ENCODE data around the gene PRAMEF12. TPM values are rescaled to one million over a fixed set of nuclear protein-coding genes. Genes with fewer than 3 reads are reported as not detected.
"Not testable (repeated sequence)": the region's sequence is repeated elsewhere in the genome, so short reads cannot be mapped to it uniquely, and the experiment has no call there.

Gene PRAMEF12
- total and polyA plus RNA-seq, 7 donors, result not detected

- no peak overlapping the region for H3K27ac ChIP-seq
- no peaks in the 10 kb centered on the region for H3K4me1 ChIP-seq
- WGBS, 3 donors, result 72 to 79% (median 76%) methylated on average over 8 of the region's 8 CpGs
- H3K4me3 ChIP-seq, result no peak overlapping the region
- H3K27me3 ChIP-seq (ENCODE audit: insufficient read depth in 3 of 3, low read length in 2 of 3), result no peaks in the 10 kb centered on the region
- no peaks in the 10 kb centered on the region for H3K36me3 ChIP-seq (ENCODE audit: insufficient read depth in 1 of 2, low read depth in 1 of 2)
- DNase-seq (no peak), ATAC-seq (no peak)
- H3K9me3 ChIP-seq, result no peaks in the 10 kb centered on the region
- TF ChIP-seq CTCF (IDR thresholded peaks at IDR 0.05), result no peak
- intact Hi-C loops (cut with DNase I), result no loop called here
Measured at GRCh38 chr1:12775443-12775842, 1.9 kb downstream of the PRAMEF12 start.

GRCh38 chr1:12776801-12777557, 3.4 kb downstream of the PRAMEF12 start:
- DNase-seq, result no peak
- H3K4me3 ChIP-seq, result no peak overlapping the region
- intact Hi-C loops (cut with DNase I), result no loop called here
- 86 to 87% (median 87%) methylated on average over 15 of the region's 15 CpGs for WGBS, 3 donors
- H3K27me3 ChIP-seq (ENCODE audit: insufficient read depth in 3 of 3, low read length in 2 of 3), result no peaks in the 10 kb centered on the region
- no peak for ATAC-seq
- H3K9me3 ChIP-seq, result no peaks in the 10 kb centered on the region
- H3K36me3 ChIP-seq (ENCODE audit: insufficient read depth in 1 of 2, low read depth in 1 of 2), result no peaks in the 10 kb centered on the region
- H3K27ac ChIP-seq, result no peak overlapping the region
- no peaks in the 10 kb centered on the region for H3K4me1 ChIP-seq
- TF ChIP-seq CTCF (IDR thresholded peaks at IDR 0.05), result no peak

GRCh38 chr1:12778061-12778460, 4.5 kb downstream of the PRAMEF12 start:
- ATAC-seq (no peak), DNase-seq (no peak)
- intact Hi-C loops (cut with DNase I), result no loop called here
- TF ChIP-seq CTCF (IDR thresholded peaks at IDR 0.05), result no peak
- peaks cover under 1% of the 10 kb centered on the region for H3K9me3 ChIP-seq
- no peaks in the 10 kb centered on the region for H3K36me3 ChIP-seq (ENCODE audit: insufficient read depth in 1 of 2, low read depth in 1 of 2)
- no peak overlapping the region for H3K4me3 ChIP-seq
- H3K4me1 ChIP-seq, result no peaks in the 10 kb centered on the region
- no peak overlapping the region for H3K27ac ChIP-seq
- WGBS, 3 donors, result 80 to 88% (median 82%) methylated on average over 4 of the region's 4 CpGs
- H3K27me3 ChIP-seq (ENCODE audit: insufficient read depth in 3 of 3, low read length in 2 of 3), result no peaks in the 10 kb centered on the region

- Histone ChIP-seq H3K36me3 (ENCODE audit: insufficient read depth in 1 of 2, low read depth in 1 of 2) (no peaks in the 10 kb centered on the region), H3K27me3 (ENCODE audit: insufficient read depth in 3 of 3, low read length in 2 of 3) (no peaks in the 10 kb centered on the region), H3K4me3 (no peak overlapping the region), H3K4me1 (no peaks in the 10 kb centered on the region), H3K9me3 (peaks cover 6% of the 10 kb centered on the region), H3K27ac (no peak overlapping the region)
- TF ChIP-seq CTCF (IDR thresholded peaks at IDR 0.05), result no peak
- DNase-seq (no peak), ATAC-seq (no peak)
- WGBS, 3 donors, result 81 to 87% (median 83%) methylated on average over 6 of the region's 6 CpGs
- intact Hi-C loops (cut with DNase I), result no loop called here
Measured at GRCh38 chr1:12778907-12779306, 5.4 kb downstream of the PRAMEF12 start.

GRCh38 chr1:12781488-12781887, 8.0 kb downstream of the PRAMEF12 start:
- H3K4me1 ChIP-seq; H3K27me3 ChIP-seq (ENCODE audit: insufficient read depth in 3 of 3, low read length in 2 of 3); ATAC-seq; H3K4me3 ChIP-seq; intact Hi-C loops (cut with DNase I); H3K36me3 ChIP-seq (ENCODE audit: insufficient read depth in 1 of 2, low read depth in 1 of 2); DNase-seq; H3K27ac ChIP-seq: not testable (repeated sequence)
- H3K9me3 ChIP-seq, result peaks cover 26% of the 10 kb centered on the region
- WGBS, 3 donors, result 69 to 89% (median 76%) methylated on average over 3 to 5 of the region's 5 CpGs

- H3K4me1 ChIP-seq; H3K4me3 ChIP-seq; intact Hi-C loops (cut with DNase I); H3K27ac ChIP-seq; DNase-seq; H3K27me3 ChIP-seq (ENCODE audit: insufficient read depth in 3 of 3, low read length in 2 of 3); ATAC-seq; H3K36me3 ChIP-seq (ENCODE audit: insufficient read depth in 1 of 2, low read depth in 1 of 2): not testable (repeated sequence)
- 36 to 47% (median 39%) methylated on average over 6 of the region's 7 CpGs for WGBS, 3 donors
- H3K9me3 ChIP-seq, result peaks cover 26% of the 10 kb centered on the region
Measured at GRCh38 chr1:12783783-12784182, 10.2 kb downstream of the PRAMEF12 start.

- H3K36me3 ChIP-seq (ENCODE audit: insufficient read depth in 1 of 2, low read depth in 1 of 2); intact Hi-C loops (cut with DNase I); ATAC-seq; H3K27me3 ChIP-seq (ENCODE audit: insufficient read depth in 3 of 3, low read length in 2 of 3); DNase-seq; H3K27ac ChIP-seq; H3K4me1 ChIP-seq; H3K4me3 ChIP-seq: not testable (repeated sequence)
- 81 to 93% (median 91%) methylated on average over 7 to 8 of the region's 8 CpGs for WGBS, 3 donors
- peaks cover 26% of the 10 kb centered on the region for H3K9me3 ChIP-seq
Measured at GRCh38 chr1:12784729-12785128, 11.2 kb downstream of the PRAMEF12 start.

- H3K4me3 ChIP-seq; H3K27ac ChIP-seq; H3K27me3 ChIP-seq (ENCODE audit: insufficient read depth in 3 of 3, low read length in 2 of 3); DNase-seq; H3K9me3 ChIP-seq; ATAC-seq; intact Hi-C loops (cut with DNase I); H3K36me3 ChIP-seq (ENCODE audit: insufficient read depth in 1 of 2, low read depth in 1 of 2); H3K4me1 ChIP-seq: not testable (repeated sequence)
- WGBS, 3 donors, result 71 to 90% (median 77%) methylated on average over 4 to 5 of the region's 5 CpGs
Measured at GRCh38 chr1:12791097-12791496, 17.6 kb downstream of the PRAMEF12 start, which contains the start of gene PRAMEF1. Gene PRAMEF1, plus strand, starts transcription at chr1:12791397. Its CDS starts 1,831 bp downstream, at chr1:12793228.

Measured in psoas muscle (tissue), 8 donors.